GM21737 (cell line): ENCODE results near the gene PABPN1.
"Not testable (repeated sequence)": the region's sequence is repeated elsewhere in the genome, so short reads cannot be mapped to it uniquely, and the experiment has no call there.

Source experiments
- ATAC-seq: cut with Tn5 transposase; IDR thresholded peaks from one replicate; pipeline ENCODE4 v1.9.1; 2021; ENCODE audit warnings: mild to moderate bottlenecking, moderate library complexity; ENCODE audit not compliant: unreplicated experiment

Gene PABPN1

GRCh38 chr14:23301288-23301968 lies 19.8 kb upstream of the PABPN1 start:
- peak; percentile 73 for ATAC-seq

GRCh38 chr14:23301969-23302289 lies 19.3 kb upstream of the PABPN1 start:
- peak; percentile 4 for ATAC-seq

- peak; percentile 37 for ATAC-seq
These were observed 18.7 kb upstream of the PABPN1 start, which contains the start of gene PPP1R3E for GRCh38 chr14:23302290-23303225. Gene PPP1R3E, minus strand, starts transcription at chr14:23302859. Its CDS starts 283 bp downstream, at chr14:23302576.

GRCh38 chr14:23306412-23307145 lies 14.7 kb upstream of the PABPN1 start, which contains the start of gene BCL2L2:
Gene BCL2L2, plus strand, starts transcription at chr14:23306833. Its CDS starts 935 bp downstream, at chr14:23307768.
- no peak for ATAC-seq

- no peak for ATAC-seq
These were observed 14.1 kb upstream of the PABPN1 start for GRCh38 chr14:23307146-23307530.

GRCh38 chr14:23307687-23308644 lies 13.3 kb upstream of the PABPN1 start:
- ATAC-seq, result no peak

- no peak for ATAC-seq
These were observed 12.4 kb upstream of the PABPN1 start for GRCh38 chr14:23308721-23309445.

- no peak for ATAC-seq
These were observed 10.7 kb upstream of the PABPN1 start for GRCh38 chr14:23310546-23310945.

- no peak for ATAC-seq
These were observed 5.0 kb upstream of the PABPN1 start for GRCh38 chr14:23316300-23316699.

- no peak for ATAC-seq
These were observed 1.3 kb upstream of the PABPN1 start for GRCh38 chr14:23319746-23320583.

GRCh38 chr14:23321572-23322547 lies 603 bp downstream of the PABPN1 start:
- ATAC-seq, result peak; percentile 10

- ATAC-seq, result no peak
These were observed 1.6 kb downstream of the PABPN1 start for GRCh38 chr14:23322568-23323517.

- no peak for ATAC-seq
These were observed 2.7 kb downstream of the PABPN1 start for GRCh38 chr14:23323838-23324454.

- no peak for ATAC-seq
These were observed 3.2 kb downstream of the PABPN1 start for GRCh38 chr14:23324455-23324846.

- no peak for ATAC-seq
These were observed 3.7 kb downstream of the PABPN1 start for GRCh38 chr14:23324993-23325392.

GRCh38 chr14:23325746-23326145 lies 4.5 kb downstream of the PABPN1 start:
- not testable (repeated sequence) for ATAC-seq
